ENCODE results near the gene CXXC5. TPM values are rescaled to one million over a fixed set of nuclear protein-coding genes. Genes with fewer than 3 reads are reported as not detected.
A peak's percentile ranks its signal among the peaks of the same experiment; 100 is the strongest.

The CXXC5 gene
- total and polyA plus RNA-seq, 9 of the 15 experiments (the other 6 are each of a cell fraction or from before 2014, with no cell fraction given), result 1.9 to 123 (median 45.8) TPM

- TF ChIP-seq CUX1 (CRISPR knock-in tag; IDR thresholded peaks at IDR 0.05), result no peak
- TF ChIP-seq DACH1 (IDR thresholded peaks at IDR 0.05; ENCODE audit: partially characterized antibody), result no peak
- peak in 2 of 3 experiments; percentile 22 to 68 for TF ChIP-seq YY1 (IDR thresholded peaks at IDR 0.05; ENCODE audit: borderline replicate concordance in 1 of 3, control insufficient read depth in 1 of 3, extremely low read depth in 1 of 3, insufficient read depth in 3 of 3, insufficient read length in 1 of 3, insufficient replicate concordance in 2 of 3, low read depth in 1 of 3, low read length in 2 of 3)
- TF ChIP-seq BCLAF1 (IDR thresholded peaks at IDR 0.05; ENCODE audit: borderline replicate concordance in 1 of 2, control insufficient read depth in 1 of 2, low read depth in 2 of 2, low read length in 1 of 2), result no peak
- no peak for TF ChIP-seq ZBTB11 (CRISPR knock-in tag; IDR thresholded peaks at IDR 0.05)
- no peak for TF ChIP-seq NEUROD1 (IDR thresholded peaks at IDR 0.05; ENCODE audit: borderline replicate concordance, low read depth, low read length, partially characterized antibody)
- TF ChIP-seq ADNP (tag; IDR thresholded peaks at IDR 0.05), result peak; percentile 67; the same call in 1 of the 2 replicates
- no peak for TF ChIP-seq TAF7 (tag; IDR thresholded peaks at IDR 0.05)
- no peak; the same call in 1 of the 2 replicates for TF ChIP-seq CBX1 (IDR thresholded peaks at IDR 0.05; ENCODE audit: low read depth)
- TF ChIP-seq POLR2G (IDR thresholded peaks at IDR 0.05; ENCODE audit: low read depth, low read length), result peak; percentile 32; the same call in 1 of the 2 replicates
- no peak for TF ChIP-seq TFAM (CRISPR knock-in tag; conservative IDR thresholded peaks at IDR 0.05)
- no peak for TF ChIP-seq HNRNPLL (IDR thresholded peaks at IDR 0.05; ENCODE audit: low read depth, low read length, poor library complexity, severe bottlenecking)
Measured at GRCh38 chr5:139658501-139658927, 10.4 kb downstream of the CXXC5 start (continued).

All from K562 (cell line).